K562 (cell line): ENCODE data around the gene HMG20B. TPM values are rescaled to one million over a fixed set of nuclear protein-coding genes. Genes with fewer than 3 reads are reported as not detected.
A peak's percentile ranks its signal among the peaks of the same experiment; 100 is the strongest.

Experiments
- BRD4 ChIP-seq: fragments of 200-600 bp; sonication (generic); IDR thresholded peaks from 2 replicates; pipeline ENCODE4 v1.6.1; 2017; ENCODE audit warnings: inconsistent platforms
- CCAR2 ChIP-seq: fragments of 200-400 bp; formaldehyde crosslinking; IDR thresholded peaks from 2 replicates; pipeline ENCODE4 v1.6.1; 2017; ENCODE audit warnings: mild to moderate bottlenecking, low read depth, low read length
- CHAMP1 ChIP-seq: fragments of 450-650 bp; IDR thresholded peaks from 2 replicates; pipeline ENCODE4 v1.6.1; 2016; ENCODE audit warnings: mild to moderate bottlenecking
- CREBBP ChIP-seq: IDR thresholded peaks from one replicate; pipeline ENCODE4 v1.6.1; 2012; ENCODE audit warnings: low read depth, mild to moderate bottlenecking, control low read depth, inconsistent platforms, low read length
- DMBX1 ChIP-seq: fragments of 250-450 bp; sonication (Bioruptor Pico); IDR thresholded peaks from 2 replicates; pipeline ENCODE4 v1.8.0; 2022; ENCODE audit warnings: inconsistent platforms, mild to moderate bottlenecking, moderate library complexity, borderline replicate concordance
- EGR1 ChIP-seq: fragments of 450-650 bp; conservative IDR thresholded peaks from 2 replicates; pipeline ENCODE4 v1.6.1; 2017; ENCODE audit warnings: mild to moderate bottlenecking
- HBP1 ChIP-seq: fragments of 450-650 bp; formaldehyde crosslinking; IDR thresholded peaks from 2 replicates; pipeline ENCODE4 v1.4.0; 2022; ENCODE audit warnings: missing genetic modification characterization
- MAX ChIP-seq: sonication (generic); formaldehyde crosslinking; IDR thresholded peaks from 2 replicates; pipeline ENCODE4 v1.9.0; 2022; ENCODE audit warnings: mild to moderate bottlenecking, missing genetic modification reagents
- NR1H2 ChIP-seq: sonication (generic); formaldehyde crosslinking; IDR thresholded peaks from 2 replicates; pipeline ENCODE4 v1.4.0; 2020; ENCODE audit warnings: mild to moderate bottlenecking, missing genetic modification reagents
- SMARCE1 ChIP-seq: fragments of 450-650 bp; IDR thresholded peaks from 2 replicates; pipeline ENCODE4 v1.7.1; 2016; ENCODE audit warnings: mild to moderate bottlenecking
- TAL1 ChIP-seq: fragments of 450-650 bp; IDR thresholded peaks from 2 replicates; pipeline ENCODE4 v1.6.1; 2016; ENCODE audit warnings: mild to moderate bottlenecking
- THRA ChIP-seq: fragments of 450-650 bp; IDR thresholded peaks from 2 replicates; pipeline ENCODE4 v1.6.1; 2017; ENCODE audit warnings: mild to moderate bottlenecking, moderate library complexity
- XRCC5 ChIP-seq: fragments of 200-400 bp; formaldehyde crosslinking; IDR thresholded peaks from 2 replicates; pipeline ENCODE4 v1.6.1; 2017; ENCODE audit warnings: low read depth, mild to moderate bottlenecking, low read length
- ZBTB17 ChIP-seq: fragments of 450-650 bp; formaldehyde crosslinking; IDR thresholded peaks from 2 replicates; pipeline ENCODE4 v1.4.0; 2020; ENCODE audit warnings: mild to moderate bottlenecking
- ZBTB2 ChIP-seq: fragments of 450-650 bp; IDR thresholded peaks from 2 replicates; pipeline ENCODE4 v1.6.1; 2016; ENCODE audit warnings: antibody characterized with exemption
- ZNF639 ChIP-seq, 2 experiments: fragments of 200-800 bp in 1 of 2; sonication (Bioruptor generic) in 1 of 2; sonication (generic) in 1 of 2; formaldehyde crosslinking in 1 of 2; IDR thresholded peaks in 1 of 2; conservative IDR thresholded peaks in 1 of 2; 2 replicates each; pipeline versions ENCODE4 v1.5.0 to v1.6.1; 2016 to 2020; ENCODE audit warnings: missing compliant biosample characterization in 1 of 2, missing genetic modification characterization in 1 of 2, missing genetic modification reagents in 1 of 2
- polyA plus RNA-seq, 8 experiments: library from polyadenylated mRNA; depleted of rRNA in 4 of 8; stranded (reverse) in 5 of 8; unstranded in 3 of 8; fragments of >200 nt; fragmentation: Nextera tagmentation in 2 of 8; fragmentation: Illumina TruSeq in 1 of 8; extraction: Ambion mirVana in 2 of 8; extraction: Trizol in 1 of 8; gene quantifications; 2 replicates each; pipeline versions ENCODE4 v1.2.1 to v1.2.3, GENCODE V29; 2011 to 2014; ENCODE audit warnings: inconsistent platforms in 1 of 8, missing spikeins in 1 of 8
- total RNA-seq, 7 experiments: library from RNA; depleted of rRNA in 6 of 7; stranded (reverse); fragments of >200 nt in 6 of 7; fragmentation: Illumina TruSeq in 2 of 7; extraction: Trizol in 2 of 7; gene quantifications; 2 replicates each; pipeline versions ENCODE4 v1.2.1 to v1.2.3, GENCODE V29; 2011 to 2021; ENCODE audit warnings: low replicate concordance in 1 of 7

Gene HMG20B
- total and polyA plus RNA-seq, 9 of the 15 experiments (the other 6 are each of a cell fraction or from before 2014, with no cell fraction given): 0.35 to 172 (median 38.6) TPM

- no peak for TF ChIP-seq CHAMP1
- no peak for TF ChIP-seq XRCC5
- TF ChIP-seq EGR1: 0 out of 2 replicates have a peak, but pooled peaks have one; percentile 22
- TF ChIP-seq ZNF639 (CRISPR knock-in tag; conservative IDR thresholded peaks at IDR 0.05 in 1 of 2, IDR thresholded peaks at IDR 0.05 in 1 of 2): no peak
- TF ChIP-seq TAL1: no peak
- no peak for TF ChIP-seq DMBX1 (CRISPR knock-in tag)
- TF ChIP-seq ZBTB17 (CRISPR knock-in tag): 0 out of 2 replicates have a peak, but pooled peaks have one; percentile 21
- no peak for TF ChIP-seq SMARCE1
- 0 out of 2 replicates have a peak, but pooled peaks have one; percentile 19 for TF ChIP-seq NR1H2 (CRISPR knock-in tag)
- TF ChIP-seq ZBTB2: no peak; the same call in 1 of the 2 replicates
- no peak for TF ChIP-seq MAX (CRISPR knock-in tag)
- 0 out of 2 replicates have a peak, but pooled peaks have one; percentile 18 for TF ChIP-seq HBP1 (CRISPR knock-in tag)
- peak; percentile 41; the same call in 1 of the 2 replicates for TF ChIP-seq BRD4
- TF ChIP-seq CCAR2: no peak
- TF ChIP-seq THRA: no peak
- no peak for TF ChIP-seq CREBBP
Measured at GRCh38 chr19:3607303-3608078, 34.7 kb downstream of the HMG20B start (continued).
